HG02678 (cell line): ENCODE data around the gene NKAIN2.
"Not testable (repeated sequence)": the region's sequence is repeated elsewhere in the genome, so short reads cannot be mapped to it uniquely, and the experiment has no call there.

Experiments
- ATAC-seq: cut with Tn5 transposase; IDR thresholded peaks from one replicate; pipeline ENCODE4 v1.9.1; 2021; ENCODE audit warnings: mild to moderate bottlenecking, moderate library complexity; ENCODE audit not compliant: unreplicated experiment

The NKAIN2 gene

DNA sequence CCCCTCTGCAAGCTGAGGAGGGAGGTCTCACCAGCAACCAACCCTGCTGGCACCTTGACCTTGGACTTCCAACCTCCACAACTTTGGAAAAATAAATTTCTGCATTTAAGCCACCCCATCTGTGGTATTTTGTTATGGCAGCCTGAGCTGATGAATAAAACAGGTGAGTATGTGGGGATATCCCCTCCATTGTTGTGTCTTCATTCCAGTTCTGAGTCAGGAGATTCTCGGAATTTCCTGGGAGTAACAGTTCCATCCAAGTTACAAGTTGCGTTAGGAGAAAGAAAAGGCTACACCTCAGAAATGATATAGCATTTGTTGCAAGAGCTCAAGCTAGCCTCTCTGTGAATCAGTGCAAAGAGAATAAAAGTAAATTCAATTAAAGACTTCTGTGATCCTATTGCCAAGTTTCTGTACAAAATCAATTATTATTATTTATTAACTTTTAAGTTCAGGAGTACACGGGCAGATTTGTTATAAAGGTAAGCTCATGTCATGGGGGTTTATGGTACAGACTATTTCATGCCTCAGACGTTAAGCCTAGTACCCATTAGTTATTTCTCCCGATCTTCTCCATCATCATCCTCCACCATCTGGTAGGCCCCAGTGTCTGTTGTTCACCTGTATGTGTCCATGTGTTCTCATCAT is 153.0 kb downstream of the NKAIN2 start:
- no peak for ATAC-seq

DNA sequence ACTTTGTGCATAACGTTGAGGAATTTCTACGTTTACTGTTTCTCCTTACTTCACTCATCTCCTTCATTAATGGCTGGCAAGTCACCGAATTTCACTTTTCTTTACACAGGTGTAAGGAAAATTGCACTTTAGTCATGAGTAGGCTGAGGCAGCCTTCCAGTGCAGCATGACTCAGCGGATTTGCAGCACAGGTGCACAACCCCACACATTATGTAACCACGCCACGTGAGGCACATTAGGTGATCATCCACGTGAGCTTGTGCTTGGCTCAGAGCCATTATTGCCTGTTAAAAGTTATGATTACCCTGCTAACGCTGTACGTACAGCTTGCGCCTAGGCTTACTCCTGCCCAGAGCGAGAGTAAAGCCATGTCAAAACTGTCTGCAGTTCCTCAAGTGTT is 158.8 kb downstream of the NKAIN2 start:
- no peak for ATAC-seq

DNA sequence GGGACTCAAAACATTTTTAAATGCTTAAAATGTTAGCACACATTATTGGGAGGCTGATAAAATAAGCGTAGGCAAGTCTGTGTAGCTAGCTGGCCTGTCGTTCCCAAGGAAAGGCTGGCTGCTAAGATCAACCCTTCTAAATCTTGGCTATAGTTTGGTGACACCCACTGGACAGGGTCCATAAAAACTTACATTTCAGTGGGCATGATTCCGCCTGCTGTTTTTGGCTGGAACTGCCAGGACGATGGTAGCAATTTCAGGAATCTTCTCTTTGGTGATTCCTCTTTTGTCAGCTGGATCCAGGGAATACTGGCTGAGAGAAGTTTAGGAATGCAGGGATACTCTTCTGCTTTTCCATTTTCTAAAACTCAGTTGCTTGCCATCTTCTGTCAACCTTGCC is 162.2 kb downstream of the NKAIN2 start:
- no peak for ATAC-seq

DNA sequence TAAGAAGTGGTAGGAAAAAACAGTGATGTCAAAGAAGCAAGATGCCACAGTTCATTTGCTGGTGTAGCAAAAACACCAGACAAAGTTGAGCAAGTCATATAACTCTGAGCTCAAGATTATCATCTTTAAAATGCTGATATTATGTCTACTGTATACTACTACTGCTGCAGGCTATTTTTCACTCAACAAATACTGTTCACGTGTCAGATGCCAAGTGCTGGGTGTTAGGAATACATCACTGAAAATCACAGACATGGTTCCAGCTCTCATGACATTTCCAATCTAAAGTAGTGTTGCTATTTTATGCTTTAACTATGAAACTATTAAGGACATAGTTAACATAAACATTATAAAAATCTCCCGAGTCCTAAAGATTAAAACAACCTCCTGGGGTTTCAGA is 163.0 kb downstream of the NKAIN2 start:
- ATAC-seq = no peak

DNA sequence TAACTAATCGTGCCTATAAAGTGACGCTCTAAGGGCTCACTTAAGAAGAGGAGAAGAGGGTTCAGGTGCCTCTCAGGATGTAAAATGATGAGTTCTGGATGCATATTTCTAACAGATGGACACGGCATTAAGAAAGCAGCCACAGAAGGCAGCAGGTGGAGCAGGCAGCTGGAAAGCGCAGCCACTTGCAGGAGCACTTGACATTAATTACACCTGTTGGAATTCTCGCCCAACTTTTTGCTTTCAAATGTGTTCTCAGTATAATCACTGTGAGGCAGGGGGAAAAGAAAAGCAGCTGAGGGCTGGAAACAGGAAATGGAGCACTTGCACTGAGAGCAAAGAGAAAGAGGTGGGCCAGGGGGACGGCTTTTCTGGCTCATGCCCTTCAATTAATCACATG is 164.2 kb downstream of the NKAIN2 start:
- no peak for ATAC-seq

DNA sequence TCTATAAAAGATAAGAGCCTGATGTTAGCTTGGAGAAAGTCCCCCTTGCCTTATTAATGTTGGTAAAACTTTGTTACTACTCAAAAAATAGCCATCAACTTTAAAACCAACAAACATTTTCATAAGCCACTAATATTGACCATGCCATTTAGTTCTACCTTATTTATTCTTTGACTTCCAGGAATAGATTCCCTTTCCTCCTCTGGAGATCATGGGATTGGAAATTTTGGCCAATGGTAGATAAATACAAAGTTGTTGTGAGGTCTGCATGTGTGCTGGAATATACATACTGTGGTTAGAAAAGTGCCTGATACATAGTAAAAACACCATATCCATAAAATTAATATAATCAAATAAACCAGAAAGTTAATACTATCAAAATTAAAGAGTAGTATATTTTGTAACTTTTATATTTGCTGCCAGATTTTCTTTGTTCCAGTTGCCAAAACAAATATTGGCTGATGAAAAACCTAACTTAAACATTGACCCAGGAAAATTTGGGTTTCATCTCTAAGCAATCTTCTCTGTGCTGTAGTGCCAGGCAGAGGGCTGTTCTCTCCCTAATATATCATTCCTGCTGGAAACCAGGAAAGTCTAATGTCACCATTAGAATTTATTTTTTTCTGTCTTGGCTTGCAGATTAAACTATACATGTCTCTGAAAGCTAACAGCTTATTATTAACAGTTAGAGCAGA is 169.1 kb downstream of the NKAIN2 start:
- no peak for ATAC-seq

DNA sequence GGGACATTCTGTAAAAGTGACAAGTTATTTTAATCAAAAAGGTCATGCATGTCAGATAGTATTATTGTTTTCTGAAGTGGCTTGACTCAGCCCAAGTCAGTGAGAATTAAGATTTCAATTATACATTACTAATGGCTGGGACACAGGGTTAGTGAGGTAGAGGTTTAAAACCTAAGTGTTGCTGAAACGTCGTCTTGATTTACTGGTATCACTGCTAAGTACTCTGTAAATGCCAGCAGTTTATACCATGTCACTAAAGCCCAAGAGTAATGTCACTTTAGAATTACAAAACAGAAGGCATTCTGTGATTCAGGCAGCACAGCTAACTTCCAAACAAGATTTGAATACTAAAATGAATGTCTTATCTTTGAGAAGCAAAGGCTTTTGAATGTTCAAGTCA is 176.6 kb downstream of the NKAIN2 start:
- no peak for ATAC-seq

DNA sequence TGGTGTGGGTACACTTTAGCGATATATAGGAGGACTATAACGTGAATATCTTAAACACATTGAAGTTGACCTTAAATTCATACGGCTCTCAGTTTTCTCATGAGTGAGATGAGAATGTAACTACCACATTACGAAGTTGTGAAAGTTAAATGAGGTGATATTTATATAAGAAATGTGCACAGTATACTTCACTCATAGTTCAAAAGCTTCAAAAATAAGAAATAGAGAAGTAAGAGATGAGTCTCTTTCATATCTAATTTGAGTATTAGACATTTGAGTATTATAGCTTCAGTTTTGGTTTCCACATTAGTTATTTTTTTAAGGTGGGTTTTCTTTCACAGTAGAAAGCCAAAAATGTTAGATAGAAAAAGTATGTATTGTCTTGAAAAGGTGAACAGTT is 183.3 kb downstream of the NKAIN2 start:
- no peak for ATAC-seq

DNA sequence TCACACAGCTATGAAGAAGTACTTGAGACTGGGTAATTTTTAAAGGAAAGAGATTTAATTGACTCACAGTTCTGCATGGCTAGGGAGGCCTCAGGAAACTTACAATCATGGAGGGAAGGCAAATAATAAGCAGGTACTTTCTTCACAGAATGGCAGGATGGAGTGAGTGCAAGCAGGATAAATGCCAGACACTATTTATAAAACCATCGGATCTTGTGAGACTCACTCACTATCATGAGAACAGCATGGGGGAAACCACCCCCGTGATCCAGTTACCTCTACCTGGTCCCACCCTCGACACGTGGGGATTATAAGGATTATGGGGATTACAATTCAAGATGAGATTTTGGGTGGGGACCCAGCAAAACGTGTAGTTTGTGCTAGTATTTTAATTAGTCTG is 186.3 kb downstream of the NKAIN2 start:
- not testable (repeated sequence) for ATAC-seq

DNA sequence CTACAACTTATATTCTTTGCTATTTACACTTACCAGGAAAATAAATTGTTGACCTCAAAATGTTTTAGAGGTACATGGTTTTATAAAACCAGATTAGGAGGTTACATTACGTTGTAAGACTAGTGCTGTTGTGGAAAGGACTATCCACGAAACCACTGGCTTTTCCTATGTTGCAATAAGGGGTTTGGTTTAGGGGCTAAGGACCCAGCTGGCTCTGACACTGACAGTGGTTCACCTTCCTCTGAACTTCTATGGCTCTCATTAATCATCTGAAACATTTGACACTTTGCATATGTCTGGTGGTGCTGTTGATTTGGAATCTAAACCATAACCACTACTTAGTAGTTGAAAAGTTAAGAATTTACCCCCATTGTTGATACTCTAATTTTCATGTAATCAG is 186.7 kb downstream of the NKAIN2 start:
- no peak for ATAC-seq

DNA sequence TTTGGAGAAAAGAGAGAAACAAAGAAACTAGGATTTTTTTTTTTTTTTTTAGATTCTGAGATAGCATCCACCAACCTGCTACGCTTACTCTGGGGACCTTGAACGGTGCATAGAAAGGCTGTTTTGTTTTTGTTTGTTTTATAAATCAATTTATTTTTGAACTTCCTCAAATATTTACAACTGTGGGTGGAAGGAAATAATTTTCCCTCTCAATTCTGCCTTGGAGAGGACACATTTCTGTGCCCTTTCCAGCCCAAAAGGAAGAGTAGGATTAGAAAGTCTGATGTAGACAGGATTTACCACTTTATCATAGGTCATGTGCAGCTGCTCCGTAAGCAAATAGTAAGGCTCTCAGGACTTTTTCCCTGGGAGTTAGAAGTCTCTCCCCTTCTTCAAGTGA is 190.5 kb downstream of the NKAIN2 start:
- ATAC-seq = no peak

DNA sequence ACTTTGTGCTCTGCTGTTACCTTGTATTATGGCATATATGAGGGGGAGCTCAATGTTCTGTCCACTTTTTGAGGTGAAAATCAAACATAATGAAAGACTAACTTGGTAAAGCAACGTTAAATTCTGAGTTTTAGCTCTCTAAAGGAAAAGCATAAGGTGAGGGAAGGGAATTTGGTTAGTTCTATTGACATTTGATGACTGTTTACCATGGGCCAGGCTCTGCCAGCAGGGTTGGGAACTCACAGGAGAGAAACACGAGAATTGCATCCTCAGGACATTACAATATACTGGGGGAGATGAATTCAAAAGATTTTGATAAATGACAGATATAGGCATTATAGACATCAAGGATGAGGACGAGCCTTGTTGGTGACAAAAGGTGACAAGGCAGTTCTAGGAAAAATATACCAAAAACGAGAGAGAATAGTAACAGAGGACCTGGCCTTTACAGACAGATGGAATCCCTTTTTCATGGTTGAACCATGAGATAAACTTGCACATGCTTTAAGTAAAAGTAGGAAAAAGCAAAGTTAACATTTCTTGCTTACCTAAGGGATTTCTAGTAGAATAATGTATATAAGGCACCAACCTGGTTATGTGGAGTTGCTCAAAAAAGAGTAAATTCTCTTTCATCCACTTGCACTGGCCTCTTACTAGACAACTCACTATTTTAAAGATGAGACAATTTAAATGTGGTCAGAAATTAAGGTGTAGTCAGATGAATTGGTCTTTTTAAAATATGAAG is 191.4 kb downstream of the NKAIN2 start:
- no peak for ATAC-seq

DNA sequence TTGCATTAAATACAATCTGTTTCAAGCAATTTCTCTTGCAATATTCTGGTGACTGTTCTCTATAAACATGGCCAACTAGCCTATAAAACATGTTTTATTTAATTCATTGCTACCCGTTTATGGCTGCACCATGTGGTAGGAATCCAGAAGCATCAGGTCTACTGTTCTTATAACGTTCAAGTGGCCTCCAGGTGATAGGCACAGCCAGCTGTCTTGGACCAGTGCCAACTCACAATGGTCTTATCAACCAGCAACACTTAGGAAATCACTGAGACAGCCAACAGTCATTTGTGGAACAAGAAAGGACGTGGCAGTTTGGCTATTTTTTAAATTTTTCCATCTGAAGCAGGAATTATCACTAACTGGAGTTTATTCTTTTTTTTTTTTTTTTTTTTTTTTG is 193.6 kb downstream of the NKAIN2 start:
- no peak for ATAC-seq

DNA sequence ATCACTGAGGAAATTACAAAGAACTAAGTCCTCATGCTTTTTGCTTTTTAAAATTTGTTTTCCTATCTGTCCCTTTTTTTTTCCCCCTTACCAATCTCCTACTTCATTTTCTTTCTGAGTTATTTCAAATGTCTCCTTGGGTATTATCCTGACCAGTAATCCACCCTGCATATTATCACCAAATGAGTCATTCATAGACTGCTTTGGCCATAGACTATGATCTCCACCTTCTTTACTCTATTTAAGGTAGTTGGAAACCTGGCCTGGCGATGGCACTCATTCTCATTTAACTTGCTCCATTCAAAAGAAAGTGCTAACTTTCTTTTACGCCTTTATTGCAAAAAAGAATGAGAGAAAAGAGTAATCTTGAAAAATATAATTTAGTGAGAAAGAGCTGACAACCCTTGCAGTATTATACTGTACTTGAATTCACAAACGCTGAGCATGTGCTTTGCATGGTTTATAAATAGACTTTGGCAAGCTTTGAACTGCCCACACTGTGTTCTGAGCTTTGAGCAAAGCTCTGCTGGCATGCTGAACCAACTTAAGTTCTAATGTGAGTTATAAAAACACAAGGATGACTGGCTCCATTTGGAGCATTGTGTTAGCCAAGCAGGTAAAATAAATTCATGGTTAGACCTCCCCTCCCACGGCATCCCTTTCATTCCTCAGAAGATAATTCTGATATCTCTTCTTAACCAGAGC is 198.9 kb downstream of the NKAIN2 start:
- ATAC-seq = no peak

DNA sequence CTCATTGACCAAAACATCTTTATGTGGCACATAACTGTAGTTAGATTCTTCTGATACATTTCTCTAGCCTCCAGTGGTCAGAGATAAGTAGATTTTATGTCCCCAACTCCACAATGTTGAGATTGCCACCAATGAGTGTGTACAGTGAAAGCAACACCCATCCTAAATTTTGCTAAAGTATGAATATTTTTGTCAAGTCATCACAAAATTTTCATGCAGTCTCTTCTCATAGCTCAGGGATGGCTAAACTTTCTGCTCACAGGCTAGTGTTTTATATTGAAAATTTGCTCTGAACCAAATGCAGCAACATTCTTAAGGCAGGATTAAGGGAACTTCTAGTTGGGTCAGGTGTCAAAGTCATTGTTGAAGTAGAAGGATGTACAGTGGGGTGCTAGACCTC is 203.6 kb downstream of the NKAIN2 start:
- no peak for ATAC-seq

DNA sequence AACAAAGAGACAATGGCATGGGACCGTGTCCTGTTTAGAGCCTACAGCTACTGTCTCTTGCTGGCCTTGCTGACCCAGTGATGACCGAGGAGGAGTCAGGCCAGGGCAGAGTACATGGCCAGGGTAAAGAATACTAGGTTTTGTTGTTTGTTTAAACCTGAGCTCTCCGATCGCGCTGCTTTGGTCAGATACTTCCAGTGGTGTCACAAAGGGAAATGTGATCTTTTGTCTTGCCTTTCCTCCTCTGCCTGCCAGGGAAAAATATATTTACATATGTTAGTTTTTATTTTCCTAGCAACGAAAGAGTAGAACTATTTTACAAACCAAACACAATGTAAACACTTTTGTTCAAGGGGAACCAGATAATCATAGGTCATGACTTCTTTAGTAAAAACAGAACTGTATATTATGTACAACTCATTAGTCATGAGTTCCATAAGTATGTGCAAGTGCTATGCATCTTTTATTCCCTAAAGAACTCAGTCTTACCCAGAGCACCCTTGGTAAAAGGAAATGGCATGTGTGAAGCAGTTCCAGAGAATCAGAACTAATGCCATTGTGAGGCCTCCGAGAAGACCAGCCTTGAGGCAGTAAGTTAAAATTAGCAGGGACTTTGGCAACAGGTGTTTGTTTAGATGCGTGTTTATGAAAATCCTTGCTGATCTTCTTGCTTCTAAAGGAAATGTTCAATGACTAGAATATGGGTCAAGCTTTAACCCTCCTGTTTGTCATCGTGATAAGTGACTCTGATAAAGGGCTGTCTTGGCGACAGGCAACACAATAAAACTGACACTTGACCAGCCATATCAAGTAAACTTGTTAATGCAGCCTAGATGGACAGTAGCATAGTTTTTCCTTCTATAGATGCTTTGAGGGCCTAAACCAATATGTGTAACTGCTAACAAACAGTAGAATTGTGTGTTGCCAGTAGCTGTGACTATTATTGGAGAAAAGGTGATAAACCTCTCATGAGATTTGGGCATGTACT is 204.6 kb downstream of the NKAIN2 start:
- no peak for ATAC-seq

DNA sequence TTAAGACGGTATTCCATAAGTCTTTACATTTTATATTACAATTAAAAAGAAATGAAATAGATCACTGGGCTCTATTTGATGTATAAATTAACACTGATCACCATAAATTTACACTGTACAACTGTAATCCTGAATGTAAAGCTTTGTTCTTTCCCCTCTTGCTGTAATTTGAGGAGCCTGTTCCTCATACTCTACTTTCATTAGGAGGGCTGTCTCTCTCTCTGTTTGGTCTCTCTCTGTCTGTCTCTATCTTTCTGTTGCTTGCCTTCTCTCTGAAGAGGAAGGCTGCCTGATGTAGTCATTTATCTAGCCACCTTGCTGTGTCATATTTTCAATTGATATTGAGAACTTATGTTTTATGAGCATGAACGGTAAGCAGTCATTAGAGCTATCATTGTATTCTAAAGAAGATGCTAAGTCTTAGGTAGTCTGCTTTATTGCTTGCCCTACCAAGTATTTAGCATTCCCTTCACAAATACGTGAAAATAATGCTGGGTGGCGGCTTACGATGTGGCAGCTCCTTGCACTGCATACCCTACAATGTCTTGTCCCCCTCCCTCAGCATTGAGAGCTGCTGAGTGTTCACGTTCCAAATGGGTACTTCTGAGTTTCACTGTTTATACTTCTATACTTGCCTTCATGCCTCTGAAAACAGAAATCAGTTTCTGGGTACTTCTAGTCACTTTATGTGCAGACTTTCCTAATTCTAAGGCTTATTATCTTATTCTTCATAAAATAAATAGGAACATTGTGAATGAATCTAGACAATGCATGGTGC is 205.5 kb downstream of the NKAIN2 start:
- ATAC-seq = no peak

DNA sequence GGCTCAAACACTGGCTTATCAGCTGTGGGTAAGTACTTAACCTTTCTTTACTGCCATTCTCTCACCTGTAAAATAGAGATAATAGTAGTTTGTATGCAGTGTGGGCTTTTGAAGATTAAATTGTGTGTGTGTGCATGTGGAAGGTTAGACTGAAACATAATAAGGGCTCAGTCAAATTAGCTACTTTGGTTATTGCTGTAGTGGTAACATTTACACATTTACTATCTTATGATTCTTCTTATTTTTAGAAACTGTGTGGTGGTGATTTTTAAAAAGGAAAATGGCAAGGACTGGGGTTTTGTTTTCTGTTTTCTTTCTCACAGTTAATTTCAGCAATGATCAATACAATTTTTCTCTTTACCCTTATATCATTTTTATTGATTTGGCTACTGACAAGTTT is 206.9 kb downstream of the NKAIN2 start:
- ATAC-seq = no peak

DNA sequence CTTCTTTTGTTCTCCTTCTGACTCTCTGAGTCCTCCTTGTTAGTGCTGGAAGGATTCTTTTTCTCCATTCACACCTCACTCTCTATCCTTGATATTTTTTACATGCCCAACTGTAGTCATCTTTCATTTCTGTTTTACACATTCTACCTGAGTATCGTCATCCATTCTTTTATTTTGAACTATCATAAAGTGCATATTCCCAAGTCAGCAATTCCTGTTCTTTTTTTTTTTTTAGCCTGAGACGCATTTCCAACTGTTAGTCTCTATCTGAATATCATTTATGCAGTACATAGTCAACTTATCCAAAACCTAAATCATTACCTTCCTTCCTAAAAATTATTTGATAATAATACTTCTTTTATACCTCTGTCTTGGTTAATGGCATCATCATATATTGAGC is 207.5 kb downstream of the NKAIN2 start:
- ATAC-seq = no peak

DNA sequence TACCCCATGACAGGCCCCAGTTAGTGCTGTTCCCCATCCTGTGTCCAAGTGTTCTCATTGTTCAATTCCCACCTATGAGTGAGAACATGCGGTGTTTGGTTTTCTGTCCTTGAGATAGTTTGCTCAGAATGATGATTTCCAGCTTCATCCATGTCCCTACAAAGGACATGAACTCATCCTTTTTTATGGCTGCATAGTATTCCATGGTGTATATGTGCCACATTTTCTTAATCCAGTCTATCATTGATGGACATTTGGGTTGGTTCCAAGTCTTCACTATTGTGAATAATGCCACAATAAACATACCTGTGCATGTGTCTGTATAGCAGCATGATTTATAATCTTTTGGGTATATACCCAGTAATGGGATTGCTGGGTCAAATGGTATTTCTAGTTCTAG is 218.4 kb downstream of the NKAIN2 start:
- not testable (repeated sequence) for ATAC-seq
